ENCODE results near the gene OTOG. TPM values are rescaled to one million over a fixed set of nuclear protein-coding genes. Genes with fewer than 3 reads are reported as not detected.

Gene OTOG
- total RNA-seq, 2 experiments from 2014 or later, result not detected

- no peak for TF ChIP-seq CTCF (IDR thresholded peaks at IDR 0.05)
- H3K9me3 ChIP-seq (ENCODE audit: control insufficient read depth in 1 of 2, insufficient read depth in 1 of 2, low read length in 2 of 2), result peaks cover 0 to 3% of the 10 kb centered on the region in 2 experiments
- ChIA-PET CTCF (interaction anchor here (0.9 kb wide), 1 partner anchor 9 kb away, joined by 3 read pairs; no protein-coding TSS in a partner anchor), POLR2A (no interaction called here)
- no peak overlapping the region for H3K4me3 ChIP-seq (ENCODE audit: low read length)
- H3K27me3 Mint-ChIP-seq, result peaks cover 21% of the 10 kb centered on the region
- H3K27me3 ChIP-seq (ENCODE audit: control insufficient read depth in 1 of 2, insufficient read depth in 2 of 2, low read length in 2 of 2), result peaks cover 0 to 6% of the 10 kb centered on the region in 2 experiments
- H3K4me1 ChIP-seq (ENCODE audit: insufficient read depth, low read length), result no peaks in the 10 kb centered on the region
- intact Hi-C loops (cut with DNase I, micrococcal nuclease), result no loop called here
- H3K36me3 ChIP-seq (ENCODE audit: insufficient read depth, low read length), result no peaks in the 10 kb centered on the region
- no peaks in the 10 kb centered on the region for H3K36me3 Mint-ChIP-seq (ENCODE audit: low read depth)
- no peaks in the 10 kb centered on the region for H3K4me1 Mint-ChIP-seq (ENCODE audit: low read depth)
- no peak overlapping the region for H3K27ac ChIP-seq (ENCODE audit: low read depth in 1 of 2, low read length in 2 of 2)
- H3K4me3 Mint-ChIP-seq, result no peak overlapping the region
- H3K9me3 Mint-ChIP-seq, result peaks cover 3% of the 10 kb centered on the region
- DNase-seq (no peak), ATAC-seq (ENCODE audit: poor library complexity) (no peak)
- H3K27ac Mint-ChIP-seq, result no peak overlapping the region
Observed at GRCh38 chr11:17668166-17668565, 121.1 kb downstream of the OTOG start.

- intact Hi-C loops (cut with DNase I, micrococcal nuclease), result no loop called here
Observed at GRCh38 chr11:17672469-17672868, 125.4 kb downstream of the OTOG start.

GRCh38 chr11:17673951-17674350, 126.9 kb downstream of the OTOG start:
- H3K36me3 Mint-ChIP-seq (ENCODE audit: low read depth), result no peaks in the 10 kb centered on the region
- Histone ChIP-seq H3K27ac (ENCODE audit: low read depth in 1 of 2, low read length in 2 of 2) (no peak overlapping the region), H3K4me3 (ENCODE audit: low read length) (no peak overlapping the region), H3K36me3 (ENCODE audit: insufficient read depth, low read length) (no peaks in the 10 kb centered on the region), H3K4me1 (ENCODE audit: insufficient read depth, low read length) (no peaks in the 10 kb centered on the region), H3K9me3 (ENCODE audit: control insufficient read depth in 1 of 2, insufficient read depth in 1 of 2, low read length in 2 of 2) (peaks cover 3 to 20% of the 10 kb centered on the region in 2 experiments), H3K27me3 (ENCODE audit: control insufficient read depth in 1 of 2, insufficient read depth in 2 of 2, low read length in 2 of 2) (no peaks in the 10 kb centered on the region)
- H3K27ac Mint-ChIP-seq, result no peak overlapping the region
- intact Hi-C loops (cut with DNase I, micrococcal nuclease), result no loop called here
- peaks cover 38% of the 10 kb centered on the region for H3K27me3 Mint-ChIP-seq
- no peak for TF ChIP-seq CTCF (IDR thresholded peaks at IDR 0.05)
- DNase-seq (no peak), ATAC-seq (ENCODE audit: poor library complexity) (no peak)
- H3K4me1 Mint-ChIP-seq (ENCODE audit: low read depth), result no peaks in the 10 kb centered on the region
- no peak overlapping the region for H3K4me3 Mint-ChIP-seq
- ChIA-PET POLR2A (no interaction called here), CTCF (no interaction called here)
- peaks cover 15% of the 10 kb centered on the region for H3K9me3 Mint-ChIP-seq

More at GRCh38 chr11:17672469-17672868, 125.4 kb downstream of the OTOG start:
- ChIA-PET CTCF (no interaction called here), POLR2A (no interaction called here)
- no peak overlapping the region for H3K27ac ChIP-seq (ENCODE audit: low read depth in 1 of 2, low read length in 2 of 2)
- no peak for TF ChIP-seq CTCF (IDR thresholded peaks at IDR 0.05)
- Mint-ChIP-seq H3K27ac (no peak overlapping the region), H3K4me1 (ENCODE audit: low read depth) (no peaks in the 10 kb centered on the region), H3K27me3 (peaks cover 41% of the 10 kb centered on the region), H3K4me3 (no peak overlapping the region), H3K36me3 (ENCODE audit: low read depth) (no peaks in the 10 kb centered on the region), H3K9me3 (peaks cover 15% of the 10 kb centered on the region)
- peaks cover 3 to 18% of the 10 kb centered on the region in 2 experiments for H3K9me3 ChIP-seq (ENCODE audit: control insufficient read depth in 1 of 2, insufficient read depth in 1 of 2, low read length in 2 of 2)
- no peaks in the 10 kb centered on the region for H3K36me3 ChIP-seq (ENCODE audit: insufficient read depth, low read length)
- no peaks in the 10 kb centered on the region for H3K4me1 ChIP-seq (ENCODE audit: insufficient read depth, low read length)
- no peaks in the 10 kb centered on the region for H3K27me3 ChIP-seq (ENCODE audit: control insufficient read depth in 1 of 2, insufficient read depth in 2 of 2, low read length in 2 of 2)
- no peak overlapping the region for H3K4me3 ChIP-seq (ENCODE audit: low read length)
- no peak for ATAC-seq (ENCODE audit: poor library complexity)
- DNase-seq, result no peak
